PC-9 (cell line): ENCODE measurements around the gene GRIK3. TPM values are rescaled to one million over a fixed set of nuclear protein-coding genes. Genes with fewer than 3 reads are reported as not detected.

ENCODE experiments used
- BruUV-seq: library from RNA; stranded (reverse); fragments of 400-500 nt; replicated peaks from 2 replicates; lab custom pipeline; 2021; lab: Mats Ljungman, UMichigan
- CTCF ChIA-PET: fragments of 300-600 bp; sonication (Branson Sonifier 250); formaldehyde crosslinking; loops from one replicate; lab custom pipeline; 2022; ENCODE audit warnings: antibody characterized with exemption; lab: Charles Lee
- POLR2A ChIA-PET: fragments of 300-600 bp; sonication (Branson Sonifier 250); formaldehyde crosslinking; loops from one replicate; lab custom pipeline; 2022; ENCODE audit warnings: antibody characterized with exemption; ENCODE audit not compliant: unreplicated experiment; lab: Charles Lee
- DNase-seq, 2 experiments: peaks; one replicate each; pipeline versions ENCODE4 v3.0.0 to v3.0.0-alpha.2; 2015 to 2022; ENCODE audit warnings: mixed read lengths in 1 of 2
- H2AFZ ChIP-seq: fragments of 200-600 bp; sonication (generic); 2 replicates; pipeline ENCODE4 v1.8.1; 2017; ENCODE audit warnings: antibody characterized with exemption
- H3F3A ChIP-seq: fragments of 200-600 bp; sonication (generic); 2 replicates; pipeline ENCODE4 v1.8.1; 2017; ENCODE audit warnings: antibody characterized with exemption, mild to moderate bottlenecking, low read depth; ENCODE audit not compliant: insufficient read depth
- H3K27ac ChIP-seq: fragments of 200-600 bp; sonication (generic); 2 replicates; pipeline ENCODE4 v1.6.1; 2016; ENCODE audit warnings: mixed run types
- H3K27me3 ChIP-seq: fragments of 200-600 bp; sonication (generic); 2 replicates; pipeline ENCODE4 v1.6.1; 2016; ENCODE audit warnings: low read depth, mixed run types; ENCODE audit not compliant: insufficient read depth
- H3K36me3 ChIP-seq: fragments of 200-600 bp; sonication (generic); 2 replicates; pipeline ENCODE4 v1.6.1; 2016; ENCODE audit warnings: low read depth, mixed run types
- H3K4me1 ChIP-seq: fragments of 200-600 bp; sonication (generic); replicated peaks from 2 replicates; pipeline ENCODE4 v1.6.1; 2016; ENCODE audit warnings: mixed run types; ENCODE audit not compliant: insufficient read depth
- H3K4me2 ChIP-seq: fragments of 200-600 bp; sonication (generic); 2 replicates; pipeline ENCODE4 v1.6.1; 2017; ENCODE audit warnings: mixed run types
- H3K4me3 ChIP-seq: fragments of 200-600 bp; sonication (generic); 2 replicates; pipeline ENCODE4 v1.6.1; 2016; ENCODE audit warnings: mixed run types
- H3K79me2 ChIP-seq: fragments of 200-600 bp; sonication (generic); 2 replicates; pipeline ENCODE4 v1.6.1; 2017; ENCODE audit warnings: low read depth, mixed run types
- H3K9me2 ChIP-seq: fragments of 200-600 bp; sonication (generic); 2 replicates; pipeline ENCODE4 v1.8.1; 2017; ENCODE audit warnings: mild to moderate bottlenecking; ENCODE audit not compliant: insufficient read depth
- H3K9me3 ChIP-seq: fragments of 200-600 bp; sonication (generic); 2 replicates; pipeline ENCODE4 v1.8.1; 2016; ENCODE audit warnings: low read depth; ENCODE audit not compliant: insufficient read depth
- H4K20me1 ChIP-seq: fragments of 200-600 bp; sonication (generic); 2 replicates; pipeline ENCODE4 v1.8.1; 2017; ENCODE audit not compliant: insufficient read depth
- CTCF ChIP-seq: fragments of 200-600 bp; sonication (generic); conservative IDR thresholded peaks from 2 replicates; pipeline ENCODE4 v1.6.1; 2017; ENCODE audit warnings: mixed run types, antibody characterized with exemption, mild to moderate bottlenecking, moderate library complexity
- EZH2 ChIP-seq: fragments of 200-600 bp; sonication (generic); IDR thresholded peaks from 2 replicates; pipeline ENCODE4 v1.8.0; 2017; ENCODE audit warnings: antibody characterized with exemption, low read depth
- intact Hi-C: fragments of 100-400 bp; cut with micrococcal nuclease; formaldehyde crosslinking; loops from one replicate; pipeline ENCODE4 v1.10.0; 2022; ENCODE audit not compliant: unreplicated experiment
- total RNA-seq: library from RNA; stranded (reverse); gene quantifications from 2 replicates; pipeline ENCODE4 v1.2.3, GENCODE V29; 2021

The GRIK3 gene
- total RNA-seq, 1 experiment from 2014 or later = not detected

- BruUV-seq = no TSS peak
- H3K27me3 ChIP-seq = peaks cover 76% of the 10 kb centered on the region
- intact Hi-C loops = no loop called here
- H3K4me2 ChIP-seq = no peak overlapping the region
- H3K4me1 ChIP-seq = no peaks in the 10 kb centered on the region
- H3K36me3 ChIP-seq = no peaks in the 10 kb centered on the region
- H3K27ac ChIP-seq = no peak overlapping the region
- DNase-seq = no peak
- no peaks in the 10 kb centered on the region for H3K79me2 ChIP-seq
- no peak for TF ChIP-seq CTCF
- no peak for TF ChIP-seq EZH2
- CTCF ChIA-PET = no interaction called here
- H3K4me3 ChIP-seq = no peak overlapping the region
- no peaks in the 10 kb centered on the region for H3K9me3 ChIP-seq
- H2AFZ ChIP-seq = no peak overlapping the region
- H4K20me1 ChIP-seq = no peaks in the 10 kb centered on the region
- H3F3A ChIP-seq = no peaks in the 10 kb centered on the region
- POLR2A ChIA-PET = no interaction called here
- no peaks in the 10 kb centered on the region for H3K9me2 ChIP-seq
Measured at GRCh38 chr1:36934061-36934460, 100.3 kb downstream of the GRIK3 start.

GRCh38 chr1:36927826-36928225 lies 106.5 kb downstream of the GRIK3 start:
- H2AFZ ChIP-seq = no peak overlapping the region
- H3K4me2 ChIP-seq = no peak overlapping the region
- no TSS peak for BruUV-seq
- H3K4me3 ChIP-seq = no peak overlapping the region
- POLR2A ChIA-PET = no interaction called here
- no peak for TF ChIP-seq CTCF
- TF ChIP-seq EZH2 = no peak
- no peaks in the 10 kb centered on the region for H3K4me1 ChIP-seq
- H3K79me2 ChIP-seq = no peaks in the 10 kb centered on the region
- H3F3A ChIP-seq = no peaks in the 10 kb centered on the region
- DNase-seq = no peak
- no peak overlapping the region for H3K27ac ChIP-seq
- H3K9me2 ChIP-seq = no peaks in the 10 kb centered on the region
- CTCF ChIA-PET = no interaction called here
- no peaks in the 10 kb centered on the region for H4K20me1 ChIP-seq
- no peaks in the 10 kb centered on the region for H3K9me3 ChIP-seq
- no peaks in the 10 kb centered on the region for H3K36me3 ChIP-seq
- peaks cover 26% of the 10 kb centered on the region for H3K27me3 ChIP-seq
- intact Hi-C loops = no loop called here

- Histone ChIP-seq H3K36me3 (no peaks in the 10 kb centered on the region), H2AFZ (no peak overlapping the region), H3K27me3 (peaks cover 10% of the 10 kb centered on the region; the same call in 1 of the 2 replicates), H3K27ac (no peak overlapping the region), H3K9me2 (no peaks in the 10 kb centered on the region), H3K79me2 (no peaks in the 10 kb centered on the region), H3K9me3 (no peaks in the 10 kb centered on the region), H3F3A (no peaks in the 10 kb centered on the region), H4K20me1 (no peaks in the 10 kb centered on the region), H3K4me2 (no peak overlapping the region), H3K4me3 (no peak overlapping the region), H3K4me1 (no peaks in the 10 kb centered on the region)
- BruUV-seq = no TSS peak
- ChIA-PET CTCF (no interaction called here), POLR2A (no interaction called here)
- TF ChIP-seq CTCF = no peak
- TF ChIP-seq EZH2 = no peak
- intact Hi-C loops = no loop called here
- DNase-seq = no peak
Measured at GRCh38 chr1:36925251-36925650, 109.1 kb downstream of the GRIK3 start.
